GM15510 (cell line): ENCODE measurements around the gene LRBA.
A peak's percentile ranks its signal among the peaks of the same experiment; 100 is the strongest.

Experiments
- POLR2A ChIP-seq: IDR thresholded peaks from 3 replicates; pipeline ENCODE4 v1.6.1; 2011; ENCODE audit warnings: borderline replicate concordance; ENCODE audit not compliant: insufficient read length; ENCODE audit errors: extremely low read depth

The LRBA gene

DNA sequence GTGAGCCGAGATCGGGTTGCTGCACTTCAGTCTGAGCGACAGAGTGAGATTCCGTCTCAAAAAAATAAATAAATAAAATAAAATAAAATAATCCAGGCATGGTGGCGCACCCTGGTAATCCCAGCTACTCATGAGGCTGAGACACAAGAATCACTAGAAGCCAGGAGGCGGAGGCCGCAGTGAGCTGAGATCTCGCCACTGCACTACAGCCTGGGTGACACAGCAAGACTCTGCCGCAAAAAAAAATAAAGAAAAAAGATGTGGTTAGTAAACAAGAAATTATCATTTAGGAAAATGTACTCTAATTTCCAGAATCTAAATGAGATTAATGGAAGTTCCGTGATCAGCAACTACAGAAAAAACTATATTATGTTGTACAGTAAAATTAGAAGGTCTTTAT lies 14.5 kb upstream of the LRBA start:
- TF ChIP-seq POLR2A = no peak

- no peak for TF ChIP-seq POLR2A
Observed at GRCh38 chr4:151025759-151026158, 10.7 kb upstream of the LRBA start.

DNA sequence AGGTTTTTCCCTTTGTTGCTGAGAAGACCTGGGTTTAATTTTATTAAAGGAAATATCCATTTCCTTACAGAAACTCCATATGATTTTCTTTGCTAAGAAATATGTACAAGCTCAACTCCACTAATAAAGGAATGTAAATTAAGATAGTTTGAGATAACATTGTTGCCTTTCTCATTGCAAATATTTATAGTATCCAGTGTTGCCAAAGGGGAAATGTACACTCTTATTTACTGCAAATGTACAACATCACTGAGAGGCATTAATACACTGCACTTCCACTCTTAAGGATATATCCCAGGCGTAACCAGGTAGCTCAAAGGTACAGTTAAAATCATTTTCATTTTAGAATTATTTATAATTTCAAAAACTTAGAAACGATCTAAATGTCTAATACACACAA lies 7.5 kb upstream of the LRBA start:
- no peak for TF ChIP-seq POLR2A

- TF ChIP-seq POLR2A = no peak
Observed at GRCh38 chr4:151021637-151022334, 6.7 kb upstream of the LRBA start.

GRCh38 chr4:151015459-151016347 lies 619 bp upstream of the LRBA start:
- peak; percentile 98 for TF ChIP-seq POLR2A

- TF ChIP-seq POLR2A = no peak
Observed at GRCh38 chr4:151013944-151014343, 1.1 kb downstream of the LRBA start.

GRCh38 chr4:151013491-151013890 lies 1.6 kb downstream of the LRBA start:
- no peak for TF ChIP-seq POLR2A

DNA sequence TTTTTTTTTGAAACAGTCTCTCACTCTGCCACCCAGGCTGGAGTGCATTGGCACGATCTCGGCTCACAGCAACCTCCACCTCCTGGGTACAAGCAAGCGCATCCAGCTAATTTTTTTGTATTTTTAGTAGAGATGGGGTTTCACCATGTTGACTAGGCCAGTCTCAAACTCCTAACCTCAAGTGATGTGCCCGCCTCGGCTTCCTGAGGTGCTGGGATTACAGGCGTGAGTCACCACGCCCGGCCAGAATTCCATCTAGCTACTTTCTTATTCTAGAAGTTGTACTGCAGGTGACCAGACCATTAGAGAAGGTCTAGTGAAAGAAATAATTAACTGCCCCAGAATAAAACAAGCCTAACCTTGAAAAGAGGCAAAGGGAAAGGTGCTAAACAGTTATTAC lies 2.3 kb downstream of the LRBA start:
- TF ChIP-seq POLR2A = no peak

DNA sequence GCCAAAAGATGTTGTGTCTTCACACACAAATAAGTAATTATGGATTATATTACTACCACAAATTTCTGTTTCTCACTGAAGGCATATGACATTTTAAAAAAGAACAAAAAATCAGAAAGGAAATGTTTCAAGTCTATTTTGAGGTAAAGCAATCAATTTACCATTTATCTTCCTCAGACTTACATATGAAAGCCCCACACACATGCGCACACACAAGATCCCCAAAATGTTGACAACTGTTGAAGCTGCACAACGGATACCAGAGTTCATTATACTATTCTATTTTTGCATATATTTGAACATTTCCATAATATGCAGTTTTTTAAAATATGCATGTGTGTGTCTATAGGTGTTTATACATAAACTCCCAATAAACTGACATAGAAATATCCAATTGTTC lies 2.7 kb downstream of the LRBA start:
- TF ChIP-seq POLR2A = no peak

DNA sequence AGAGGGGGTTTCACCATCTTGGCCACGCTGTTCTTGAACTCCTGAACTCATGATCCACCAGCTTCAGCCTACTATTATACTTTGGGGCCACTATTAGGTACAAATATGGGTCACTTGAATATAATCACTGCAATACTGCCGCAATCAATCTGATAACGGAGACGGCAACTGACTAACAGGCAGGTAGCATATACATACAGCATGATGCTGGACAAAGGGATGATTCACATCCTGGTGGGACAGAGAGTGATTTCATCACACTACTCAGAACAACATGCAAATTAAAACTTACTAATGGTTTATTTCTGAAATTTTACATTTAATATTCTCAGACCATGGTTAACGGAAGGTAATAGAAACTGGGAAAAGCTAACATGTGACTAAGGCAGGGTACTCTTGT lies 10.9 kb downstream of the LRBA start:
- no peak for TF ChIP-seq POLR2A

DNA sequence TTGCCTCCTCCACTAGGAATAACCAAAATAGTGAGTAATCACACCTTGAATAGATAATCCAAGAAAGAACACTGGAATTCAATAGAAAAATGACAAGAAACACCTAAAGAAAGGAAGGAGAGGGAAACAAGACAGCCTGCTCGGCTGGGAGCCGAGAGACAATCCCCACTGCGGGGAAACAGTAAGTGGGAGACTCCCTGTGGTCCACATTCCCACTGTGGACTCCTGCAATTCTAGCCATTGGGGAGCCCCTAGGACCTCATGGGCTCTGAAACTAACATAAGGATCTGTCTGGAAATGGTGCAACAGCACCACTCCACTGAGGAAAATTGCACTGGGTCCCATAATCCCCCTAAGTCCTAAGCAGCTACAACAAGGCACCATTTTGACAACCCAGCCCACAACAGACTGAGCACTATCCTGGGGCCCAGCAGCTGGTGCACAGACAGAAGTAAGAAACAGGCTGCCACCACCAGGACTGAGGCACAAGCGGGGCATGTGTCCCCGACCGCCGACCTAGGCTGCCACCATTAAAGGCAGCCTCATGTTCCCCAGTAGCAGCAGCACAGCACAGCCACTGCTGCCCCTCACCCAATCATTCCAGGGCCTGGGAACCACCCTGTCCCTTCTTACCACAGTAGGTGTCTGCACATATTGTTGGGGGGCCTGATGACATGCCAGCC lies 14.2 kb downstream of the LRBA start:
- TF ChIP-seq POLR2A = no peak

DNA sequence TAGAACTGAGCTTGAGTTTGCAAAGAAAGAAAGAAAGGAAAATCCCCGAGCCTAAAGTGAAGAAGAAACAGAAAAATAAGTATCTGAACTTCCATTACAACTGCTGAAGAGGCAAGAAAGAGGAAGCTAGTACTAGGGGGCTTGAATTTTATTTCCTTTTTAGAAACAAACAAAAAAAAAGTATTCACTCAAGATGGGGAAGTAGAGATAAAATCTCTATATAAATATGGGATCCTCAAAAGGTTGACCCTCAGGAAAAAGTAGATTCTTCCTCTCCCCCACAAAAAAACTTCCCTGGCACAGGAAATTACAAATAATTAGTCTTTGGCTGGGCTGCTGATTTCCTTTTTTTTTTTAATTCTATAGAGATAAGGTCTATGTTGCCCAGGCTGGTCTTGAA lies 16.0 kb downstream of the LRBA start:
- TF ChIP-seq POLR2A = no peak

- no peak for TF ChIP-seq POLR2A
Observed at GRCh38 chr4:150997141-150997540, 17.9 kb downstream of the LRBA start.

- TF ChIP-seq POLR2A = no peak
Observed at GRCh38 chr4:150994721-150995120, 20.4 kb downstream of the LRBA start.

DNA sequence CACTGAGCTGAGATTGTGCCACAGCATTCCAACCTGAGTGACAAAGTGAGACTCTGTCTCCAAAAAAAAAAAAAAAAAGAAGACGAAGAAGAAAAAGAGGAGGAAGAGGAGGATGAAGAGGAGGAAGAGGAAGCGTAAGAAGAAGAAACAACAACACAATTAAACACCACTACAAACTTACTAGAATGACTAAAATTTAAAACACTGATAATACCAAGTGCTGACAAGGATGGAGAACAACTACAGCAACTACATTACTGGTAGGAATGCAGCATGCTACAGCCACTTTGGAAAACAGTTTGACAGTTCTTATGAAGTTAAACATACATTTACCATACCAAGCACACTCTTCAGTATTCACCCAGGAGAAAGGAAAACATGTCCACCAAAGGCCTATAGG lies 24.1 kb downstream of the LRBA start:
- no peak for TF ChIP-seq POLR2A
